Neural progenitor cell (in vitro differentiated cells): ENCODE results near the gene RAD1.

Source experiments
- EZH2 ChIP-seq: fragments of 200-600 bp; sonication (generic); IDR thresholded peaks from 2 replicates; pipeline ENCODE4 v1.6.1; 2017; ENCODE audit warnings: antibody characterized with exemption, mild to moderate bottlenecking, moderate library complexity
- EZH2phosphoT487 ChIP-seq: fragments of 200-600 bp; sonication (generic); IDR thresholded peaks from 2 replicates; pipeline ENCODE4 v1.6.1; 2017; ENCODE audit warnings: antibody characterized with exemption
- TF ChIP-seq, protein P1 (sequence below): fragments of 200-600 bp; sonication (generic); IDR thresholded peaks from 2 replicates; pipeline ENCODE4 v1.5.1; 2017; ENCODE audit warnings: antibody characterized with exemption, mild to moderate bottlenecking

DNA sequence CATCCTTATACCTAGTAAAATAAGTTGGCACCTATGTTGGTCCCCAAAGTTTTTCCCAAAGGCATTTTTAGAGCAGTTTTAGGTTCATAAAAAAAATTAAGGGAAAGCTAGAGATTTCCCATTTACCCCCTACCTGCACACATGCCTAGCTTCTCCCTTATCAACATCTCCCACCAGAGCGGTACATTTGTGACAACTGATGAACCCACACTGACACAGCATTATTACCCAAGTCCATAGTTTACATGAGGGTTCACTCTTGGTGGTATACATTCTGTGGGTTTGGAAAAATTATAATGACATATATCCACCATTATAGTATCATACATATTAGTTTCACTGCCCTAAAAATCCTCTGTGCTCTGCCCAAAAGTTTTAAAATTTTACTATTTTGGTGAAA is 12.0 kb downstream of the RAD1 start:
- TF ChIP-seq, protein P1, sequence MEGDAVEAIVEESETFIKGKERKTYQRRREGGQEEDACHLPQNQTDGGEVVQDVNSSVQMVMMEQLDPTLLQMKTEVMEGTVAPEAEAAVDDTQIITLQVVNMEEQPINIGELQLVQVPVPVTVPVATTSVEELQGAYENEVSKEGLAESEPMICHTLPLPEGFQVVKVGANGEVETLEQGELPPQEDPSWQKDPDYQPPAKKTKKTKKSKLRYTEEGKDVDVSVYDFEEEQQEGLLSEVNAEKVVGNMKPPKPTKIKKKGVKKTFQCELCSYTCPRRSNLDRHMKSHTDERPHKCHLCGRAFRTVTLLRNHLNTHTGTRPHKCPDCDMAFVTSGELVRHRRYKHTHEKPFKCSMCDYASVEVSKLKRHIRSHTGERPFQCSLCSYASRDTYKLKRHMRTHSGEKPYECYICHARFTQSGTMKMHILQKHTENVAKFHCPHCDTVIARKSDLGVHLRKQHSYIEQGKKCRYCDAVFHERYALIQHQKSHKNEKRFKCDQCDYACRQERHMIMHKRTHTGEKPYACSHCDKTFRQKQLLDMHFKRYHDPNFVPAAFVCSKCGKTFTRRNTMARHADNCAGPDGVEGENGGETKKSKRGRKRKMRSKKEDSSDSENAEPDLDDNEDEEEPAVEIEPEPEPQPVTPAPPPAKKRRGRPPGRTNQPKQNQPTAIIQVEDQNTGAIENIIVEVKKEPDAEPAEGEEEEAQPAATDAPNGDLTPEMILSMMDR, result no peak
- TF ChIP-seq EZH2phosphoT487, result no peak
- TF ChIP-seq EZH2, result no peak
